Glomerular visceral epithelial cell (primary cell): ENCODE measurements around the gene EDAR.

Experiments used
- DNase-seq: peaks from one replicate; pipeline ENCODE4 v3.0.0-alpha.2; 2016; ENCODE audit errors: extremely low spot score

EDAR gene

DNA sequence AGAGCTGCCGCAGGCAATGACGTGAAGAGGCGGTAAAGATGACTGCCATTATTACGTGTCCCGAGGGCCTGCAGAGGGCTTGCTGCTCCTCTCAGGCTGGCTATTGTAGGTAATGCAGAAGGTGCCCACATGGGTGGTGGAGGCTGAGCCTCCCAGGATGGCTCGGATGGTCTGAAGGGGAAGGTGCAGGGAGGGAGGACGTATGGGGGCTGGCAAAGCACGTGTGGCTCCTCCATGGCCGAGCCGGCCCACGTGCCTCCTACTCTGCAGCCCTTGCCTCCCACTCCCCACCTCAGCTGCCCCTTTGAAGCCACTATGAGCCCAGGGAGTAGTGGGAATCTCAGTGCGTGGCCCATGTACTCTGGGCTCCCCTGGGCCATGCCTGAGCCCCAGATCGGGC lies 48.9 kb downstream of the EDAR start:
- DNase-seq, result no peak

DNA sequence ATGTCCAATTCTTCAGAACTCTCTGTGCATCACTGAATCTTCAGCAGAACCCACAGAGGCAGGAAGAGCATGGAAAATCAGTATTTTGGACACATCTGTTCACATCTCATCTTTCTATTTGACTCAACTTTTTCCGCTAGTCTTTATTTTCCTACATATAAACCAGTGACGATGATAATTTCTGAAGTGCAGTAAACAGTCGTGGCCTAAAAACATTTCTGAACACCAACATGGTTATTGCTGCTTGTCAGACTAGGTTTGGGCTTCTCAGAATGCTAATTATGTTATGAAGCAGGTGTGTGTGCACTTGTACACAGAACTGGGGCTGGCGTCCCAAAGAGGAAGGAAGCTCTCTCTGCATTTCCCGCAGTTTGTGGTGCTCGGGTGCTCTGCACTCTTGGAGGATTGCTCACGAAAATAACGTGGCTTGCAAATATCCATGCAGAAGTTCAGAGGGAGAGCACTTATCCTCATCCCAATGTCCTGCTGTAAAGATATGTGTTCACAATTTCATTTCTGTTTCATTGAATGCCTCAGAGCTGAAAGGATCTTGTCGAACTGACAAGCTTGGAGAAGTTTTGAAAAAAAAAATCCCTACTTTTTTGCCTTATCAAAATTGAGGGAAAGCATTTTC lies 50.8 kb downstream of the EDAR start:
- no peak for DNase-seq

DNA sequence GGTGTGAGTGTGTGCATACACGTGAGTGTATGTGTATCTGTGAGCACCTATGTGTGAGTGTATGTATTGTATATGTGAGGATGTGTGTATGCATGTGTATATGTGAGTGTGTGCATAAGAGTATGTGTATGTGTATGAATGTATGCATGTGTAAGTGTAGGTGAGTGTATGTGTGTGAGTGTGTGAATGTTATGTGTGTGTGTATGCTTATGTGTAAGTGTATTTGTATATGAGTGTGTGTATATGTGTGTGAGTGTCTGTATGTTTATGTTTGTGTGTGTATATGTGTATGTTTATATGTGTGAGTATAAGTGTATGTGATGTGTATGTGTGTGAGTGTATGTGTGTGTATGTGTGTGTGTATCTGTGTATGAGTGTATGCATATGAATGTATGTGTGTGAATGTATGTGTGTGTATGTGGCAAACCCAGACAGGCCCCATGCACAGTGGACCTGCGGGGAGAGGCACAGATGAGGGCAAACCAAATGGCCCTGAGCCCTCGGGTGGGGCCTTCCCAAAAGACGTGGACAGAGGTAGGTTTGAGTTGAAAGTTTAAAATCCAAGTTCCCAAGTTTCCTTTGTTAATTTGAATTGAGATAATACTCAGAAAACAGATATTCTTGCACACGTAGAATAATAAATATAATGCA lies 51.5 kb downstream of the EDAR start:
- no peak for DNase-seq

DNA sequence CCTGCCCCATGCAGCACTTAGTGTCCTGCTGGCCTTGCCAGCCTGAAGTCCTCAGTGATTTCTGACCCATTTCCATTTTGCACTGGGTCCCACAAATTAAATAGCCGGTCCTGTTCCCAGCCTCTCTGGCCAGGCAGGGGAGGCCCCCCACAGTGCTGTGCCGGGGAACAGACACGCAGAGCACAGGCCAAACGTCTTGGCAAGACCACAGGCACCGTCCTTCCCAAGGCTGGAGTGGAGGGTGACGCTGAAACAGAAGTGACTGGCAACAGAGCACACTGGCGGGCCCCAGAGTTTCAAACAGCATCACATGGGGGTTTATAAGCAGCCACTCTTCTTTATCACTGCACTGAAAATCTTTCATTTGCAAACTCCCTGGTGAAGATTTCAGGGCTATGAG lies 52.2 kb downstream of the EDAR start:
- DNase-seq, result no peak

DNA sequence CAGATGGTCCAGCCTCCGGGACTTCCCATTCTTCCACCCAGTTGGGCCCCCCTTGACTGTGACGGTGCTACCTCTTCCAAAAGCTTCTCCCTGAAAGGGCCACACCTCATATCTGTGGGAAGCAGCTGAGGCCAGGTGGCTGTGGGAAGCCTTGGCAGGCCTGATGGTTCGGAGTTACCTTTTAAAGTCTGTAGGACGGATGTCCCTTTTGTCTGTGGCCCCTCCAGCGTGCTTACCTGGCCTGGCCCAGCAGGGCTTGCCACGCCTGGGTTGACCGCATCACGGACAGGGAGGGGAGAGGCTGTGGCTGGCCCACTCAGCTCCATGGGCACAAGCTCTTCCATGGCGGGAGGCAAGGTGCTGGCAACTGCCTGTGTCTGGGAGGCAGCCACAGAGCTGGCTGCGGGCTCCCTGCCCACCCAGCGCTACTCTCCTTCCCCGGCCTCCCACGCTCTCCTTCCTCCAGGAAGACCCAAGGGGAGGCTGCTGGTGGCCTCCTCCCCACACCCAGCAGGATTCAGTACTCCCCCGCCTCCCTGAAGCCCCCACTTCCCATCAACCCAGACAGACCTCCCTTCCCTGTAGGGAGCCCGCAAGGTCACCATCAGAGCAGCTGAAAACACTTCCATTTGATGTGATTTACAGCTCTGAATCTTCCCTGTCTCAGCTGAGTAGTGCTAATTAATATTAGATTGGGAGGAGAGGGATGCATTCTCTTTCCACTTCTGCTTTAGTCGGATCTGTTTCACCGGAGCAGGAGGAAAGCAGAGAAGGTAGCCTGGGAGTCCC lies 52.8 kb downstream of the EDAR start:
- DNase-seq, result no peak

DNA sequence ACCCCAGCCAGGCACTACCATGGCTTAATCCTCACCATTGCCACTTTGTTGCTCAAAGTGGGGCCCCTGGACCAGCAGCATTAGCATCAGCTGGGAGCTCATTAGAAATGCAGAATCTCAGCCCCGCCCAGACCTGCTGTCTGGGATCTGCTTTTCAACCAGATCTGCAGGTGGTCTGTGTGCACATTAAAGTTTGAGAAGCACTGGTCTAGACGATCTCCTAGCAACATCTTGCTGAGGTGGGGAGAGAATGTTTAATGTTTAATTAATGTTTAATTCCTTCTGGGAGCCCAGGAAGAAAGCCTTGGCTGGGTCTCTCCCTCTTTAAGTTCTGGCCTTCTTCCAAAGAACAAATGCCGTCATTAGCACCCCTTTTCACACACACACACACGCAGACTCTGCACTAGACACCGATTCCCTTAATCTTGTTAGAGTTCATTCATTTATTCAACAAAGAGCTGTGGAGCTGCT lies 53.7 kb downstream of the EDAR start:
- no peak for DNase-seq

DNA sequence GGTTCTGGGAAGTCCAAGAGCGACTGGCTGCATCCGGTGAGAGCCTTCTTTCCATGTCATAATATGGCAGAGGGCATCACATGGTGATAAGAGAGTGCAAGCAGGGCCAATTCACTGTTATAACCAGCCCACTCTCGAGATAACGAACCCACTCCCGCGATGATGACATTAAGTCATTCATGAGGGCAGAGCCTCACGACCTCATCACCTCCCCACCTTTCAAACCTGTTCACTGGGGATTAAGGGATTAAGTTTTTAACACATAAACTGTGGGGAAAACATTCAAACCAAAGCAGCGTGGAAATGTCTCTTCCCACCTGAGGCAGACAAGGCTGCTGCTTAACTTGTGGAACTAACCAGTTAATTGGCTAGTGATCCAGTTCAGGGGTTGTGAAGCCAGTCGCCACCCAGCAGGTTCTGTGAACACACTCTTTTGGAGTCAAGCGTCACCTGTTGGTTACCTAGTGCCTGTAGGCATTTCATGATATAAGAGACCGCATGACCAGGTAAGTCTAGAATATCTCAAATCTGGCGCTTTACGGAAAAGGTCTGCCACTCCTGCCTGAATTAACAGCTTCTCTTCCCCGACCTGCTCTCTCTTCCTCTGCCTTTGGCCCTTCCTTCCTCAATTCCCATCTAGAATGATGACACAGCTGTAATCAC lies 54.3 kb downstream of the EDAR start:
- no peak for DNase-seq

DNA sequence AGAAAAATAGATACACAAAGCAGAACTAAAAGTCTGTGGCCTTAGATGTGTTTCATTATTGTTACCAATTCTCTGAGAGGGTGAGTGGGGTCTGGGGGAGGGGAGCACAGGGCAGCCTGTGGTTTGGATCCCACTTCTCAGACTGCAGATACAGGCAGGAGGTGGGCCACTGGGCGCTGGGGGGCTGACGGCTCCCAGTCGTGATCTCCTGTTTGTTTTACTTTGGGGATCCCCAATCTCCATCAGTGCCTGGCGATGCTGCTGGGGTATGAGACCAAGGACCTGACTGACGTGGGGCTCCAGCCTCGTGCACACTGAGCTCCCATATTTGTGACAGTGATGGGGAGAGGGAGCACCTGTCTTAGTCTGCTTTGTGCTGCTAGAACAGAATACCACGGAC lies 54.9 kb downstream of the EDAR start:
- no peak for DNase-seq

DNA sequence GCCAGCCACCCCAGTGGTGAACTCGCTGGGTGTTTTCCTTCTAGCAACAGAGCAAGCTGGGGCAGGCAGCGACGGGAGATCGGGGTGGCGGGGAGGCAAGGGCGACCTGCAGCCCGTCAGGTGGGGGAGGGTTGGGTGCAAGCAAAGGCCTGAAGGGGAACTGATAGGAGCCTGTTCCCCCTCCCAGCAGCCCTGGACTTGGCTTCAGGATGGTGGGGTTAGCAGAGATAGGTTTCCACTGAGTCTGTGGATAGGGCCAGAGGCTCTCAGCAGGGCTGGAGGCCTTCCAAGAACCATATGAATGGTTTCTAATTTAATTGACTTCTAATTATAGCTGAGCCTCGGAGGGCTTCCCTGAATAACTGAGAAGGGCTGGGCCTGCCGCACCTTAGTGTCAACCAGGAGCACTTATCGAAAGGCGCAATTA lies 55.3 kb downstream of the EDAR start:
- DNase-seq, result no peak

DNA sequence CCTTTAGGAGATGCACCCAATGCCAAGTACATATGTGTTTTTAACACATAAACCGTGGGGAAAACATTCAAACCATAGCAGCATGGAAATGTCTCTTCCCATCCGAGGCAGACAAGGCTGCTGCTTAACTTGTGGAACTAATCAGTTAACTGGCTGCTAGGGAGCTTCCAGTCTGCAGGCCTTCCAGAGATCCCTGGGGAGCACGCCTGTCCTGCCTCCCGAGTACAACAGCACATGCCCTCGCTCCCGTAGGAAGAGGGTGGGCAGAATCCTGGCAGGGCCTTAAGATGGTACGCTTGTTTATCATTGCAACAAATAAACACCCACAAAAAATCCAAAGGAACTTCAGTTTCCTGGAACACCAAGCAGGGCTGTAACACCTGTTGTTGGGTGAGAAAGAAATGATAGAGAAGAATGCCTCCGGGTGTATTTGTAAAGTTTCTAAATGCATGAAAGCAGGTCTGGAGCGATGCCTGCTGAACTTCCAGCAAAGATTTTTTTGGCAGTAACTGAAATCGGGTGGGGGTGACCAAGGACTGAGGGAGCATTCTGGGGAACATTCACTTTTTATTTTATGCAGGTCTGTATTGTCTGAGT lies 56.2 kb downstream of the EDAR start:
- no peak for DNase-seq

DNA sequence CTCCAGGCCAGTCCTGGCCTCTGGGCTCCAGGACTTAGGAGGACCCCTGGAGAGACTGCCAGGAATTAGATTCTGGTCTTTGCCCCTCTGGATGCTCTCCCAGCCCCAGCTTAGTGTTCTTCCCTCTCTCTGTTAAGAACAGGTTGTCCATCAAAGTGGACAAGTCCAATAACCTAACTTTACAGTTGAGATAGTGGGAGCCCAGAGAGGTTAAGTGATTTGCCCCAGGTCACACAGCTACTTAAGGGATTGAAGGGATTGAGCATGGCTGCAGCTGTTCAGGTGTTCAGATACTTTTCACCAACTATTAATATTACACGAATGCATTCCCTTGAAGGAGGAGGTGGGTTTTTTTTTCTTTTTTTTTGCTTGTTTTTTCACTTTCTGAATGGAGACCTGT lies 57.6 kb downstream of the EDAR start:
- no peak for DNase-seq

DNA sequence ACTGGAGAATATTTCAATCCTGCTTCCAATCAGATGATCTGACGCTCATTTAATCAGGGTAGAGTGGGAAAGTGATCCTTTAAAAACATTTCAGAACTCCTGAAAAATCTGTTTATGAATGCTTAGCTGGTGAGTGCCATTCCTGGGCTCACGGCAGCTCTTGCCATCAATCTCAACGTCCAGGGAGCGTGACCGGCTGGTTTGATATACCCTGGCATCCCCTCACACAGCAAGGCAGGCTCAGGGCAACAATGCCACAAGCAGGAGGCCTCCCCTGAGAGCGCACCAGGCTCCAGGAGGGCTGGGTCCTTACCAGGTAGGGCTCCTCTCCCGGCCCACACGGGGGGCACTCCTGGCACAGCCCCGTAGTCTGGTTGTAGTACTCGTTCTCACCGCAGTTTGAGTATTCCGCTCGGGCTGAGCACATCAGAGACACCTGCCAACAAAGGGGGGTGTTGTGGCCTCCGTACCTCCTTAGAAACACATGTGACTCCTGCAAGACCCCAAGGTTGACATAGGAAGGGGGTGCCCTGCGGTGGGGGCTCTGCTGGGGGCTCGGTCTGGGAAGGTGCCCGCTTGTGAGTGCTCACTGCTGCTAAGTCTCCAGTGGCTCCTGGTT lies 59.1 kb downstream of the EDAR start:
- no peak for DNase-seq

DNA sequence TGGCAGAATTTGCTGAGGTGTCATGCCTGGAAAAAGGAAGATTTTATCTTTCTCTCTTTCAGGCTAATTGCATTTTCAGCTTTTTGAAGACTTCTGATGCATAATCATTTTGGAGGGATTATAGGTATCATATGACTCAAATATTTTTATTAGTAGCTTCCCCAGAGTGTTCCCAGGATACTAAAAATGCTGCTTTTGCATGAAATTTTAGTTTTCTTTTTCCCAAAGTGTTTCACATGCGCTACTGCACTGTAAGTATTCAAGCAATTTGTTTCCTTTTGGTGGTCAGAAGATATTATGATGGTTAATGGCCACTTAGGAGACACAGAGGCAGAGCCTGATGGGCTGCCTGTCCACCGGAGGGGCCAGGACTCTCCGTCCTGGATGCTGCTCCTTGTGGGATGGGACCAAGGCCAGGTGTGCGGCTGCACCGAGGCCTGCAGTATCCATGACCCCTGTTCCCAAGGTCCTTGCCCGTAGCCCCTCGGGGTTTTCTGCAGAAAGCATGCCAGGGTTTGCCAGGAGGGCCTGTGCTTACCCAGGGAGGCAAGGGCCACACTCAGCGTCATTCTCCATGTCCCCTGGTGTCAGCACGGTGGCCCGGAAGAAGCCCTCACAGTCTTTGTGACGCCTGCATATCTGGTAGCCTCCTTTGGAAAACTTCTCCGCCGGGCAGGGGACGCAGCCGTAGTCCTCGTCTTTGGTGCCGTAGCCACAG lies 60.2 kb downstream of the EDAR start:
- DNase-seq, result no peak

DNA sequence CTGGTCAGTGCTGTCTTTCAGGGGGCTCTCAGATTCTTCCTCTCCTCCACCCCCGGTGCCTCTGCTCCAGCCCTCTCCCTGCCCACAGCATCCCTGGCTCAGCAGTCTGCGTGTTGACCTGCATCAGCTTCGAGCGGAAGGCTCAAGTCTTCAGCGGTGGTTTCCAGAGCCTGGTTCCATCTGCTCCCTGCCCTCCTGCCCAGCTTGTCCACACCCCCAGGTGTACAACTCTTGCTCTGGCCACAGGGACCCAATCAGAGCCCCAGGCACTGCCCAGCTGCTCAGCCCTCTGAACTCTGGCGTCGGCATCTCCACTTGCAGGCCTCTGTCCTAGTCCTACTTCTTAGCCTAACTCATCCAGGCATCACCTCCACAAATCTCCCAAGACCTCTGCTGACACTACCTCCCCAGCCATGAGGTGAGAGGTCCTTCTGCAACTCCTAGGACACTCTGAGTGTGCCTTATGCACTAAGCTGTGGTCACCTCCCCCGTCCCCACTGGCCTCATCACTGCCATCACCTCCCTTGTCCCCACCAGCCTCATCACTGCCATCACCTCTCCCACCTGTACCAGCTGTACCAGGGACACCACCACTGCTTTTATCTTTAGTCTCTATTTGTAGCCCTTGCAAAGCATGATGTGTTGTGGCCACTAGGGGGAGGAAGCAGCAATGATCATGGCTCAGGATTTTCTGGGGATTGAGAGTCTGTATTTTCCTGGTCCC lies 60.9 kb downstream of the EDAR start:
- DNase-seq, result peak; percentile 54

DNA sequence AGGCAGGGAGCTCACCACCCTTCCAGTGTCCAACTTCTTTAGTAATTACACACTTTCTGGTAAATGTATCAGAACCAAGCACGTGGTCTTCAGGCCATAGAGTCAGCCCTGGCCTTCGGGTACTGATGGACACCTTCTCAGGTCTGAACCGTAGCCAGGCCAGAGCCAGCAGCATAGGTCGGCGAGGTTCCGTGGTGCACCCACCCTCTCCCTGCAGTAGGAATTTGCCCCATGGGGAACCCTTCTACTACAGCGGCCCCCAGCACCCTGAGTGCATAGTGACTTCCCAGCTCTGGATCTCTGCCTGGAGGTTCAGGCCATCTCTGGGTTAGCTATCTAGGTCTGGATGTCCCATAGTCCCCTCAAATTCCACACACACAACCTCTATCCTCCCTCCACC lies 61.6 kb downstream of the EDAR start:
- DNase-seq, result no peak

DNA sequence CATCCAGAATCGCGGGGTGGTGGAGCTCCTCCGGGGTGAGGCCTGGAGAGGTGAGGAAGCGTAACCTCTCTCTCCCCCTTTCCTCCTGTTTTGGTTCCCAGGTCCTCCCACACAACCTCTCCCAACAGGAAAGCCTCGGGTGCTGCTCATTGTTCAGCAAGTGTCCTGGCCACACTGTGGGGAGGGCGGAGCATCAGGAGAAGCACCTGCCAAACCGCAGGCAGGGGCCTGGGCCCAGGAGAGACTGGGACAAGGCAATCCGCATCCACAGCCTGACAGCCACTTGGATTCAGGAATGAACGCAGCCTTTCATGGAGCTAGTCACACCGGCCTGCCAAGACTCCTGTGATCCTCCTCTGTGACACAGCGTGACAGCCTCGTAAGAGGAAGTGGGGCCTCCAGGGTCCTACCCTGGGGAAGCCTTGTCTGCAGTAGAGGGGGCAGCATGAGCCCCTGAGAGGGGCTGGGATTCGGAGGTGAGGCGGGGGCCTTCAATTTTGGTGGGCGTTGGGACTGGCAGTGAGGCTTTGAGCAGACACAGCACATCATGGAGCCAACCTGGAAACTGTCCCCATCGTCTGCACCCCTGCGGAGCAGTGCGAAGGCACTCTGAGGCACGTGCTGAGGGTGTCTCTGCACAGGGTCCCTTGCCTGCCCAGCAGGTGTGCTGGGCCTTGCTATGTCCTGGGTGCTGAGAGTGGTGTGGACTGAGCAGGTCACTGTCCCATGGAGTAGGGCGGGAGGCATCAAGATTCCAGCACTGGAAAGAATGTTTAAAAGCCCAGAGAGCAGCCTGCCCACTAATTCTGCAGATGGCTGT lies 62.2 kb downstream of the EDAR start:
- DNase-seq, result no peak

DNA sequence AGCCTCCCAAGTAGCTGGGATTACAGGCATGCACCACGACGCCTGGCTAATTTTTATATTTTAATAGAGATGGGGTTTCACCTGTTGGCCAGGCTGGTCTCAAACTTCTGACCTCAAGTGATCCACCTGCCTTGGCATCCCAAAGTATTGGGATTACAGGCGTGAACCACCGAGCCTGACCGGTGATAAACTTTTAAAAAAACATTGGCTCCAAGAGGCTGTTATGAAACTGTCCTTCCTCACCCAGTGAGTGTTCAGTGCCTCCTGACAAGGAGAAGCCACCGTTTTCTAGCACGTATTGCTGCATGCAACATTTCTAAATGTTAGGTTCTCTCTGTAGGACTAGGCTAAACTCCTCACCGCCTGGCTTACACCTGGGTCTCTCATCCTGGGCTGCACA lies 63.3 kb downstream of the EDAR start:
- no peak for DNase-seq

DNA sequence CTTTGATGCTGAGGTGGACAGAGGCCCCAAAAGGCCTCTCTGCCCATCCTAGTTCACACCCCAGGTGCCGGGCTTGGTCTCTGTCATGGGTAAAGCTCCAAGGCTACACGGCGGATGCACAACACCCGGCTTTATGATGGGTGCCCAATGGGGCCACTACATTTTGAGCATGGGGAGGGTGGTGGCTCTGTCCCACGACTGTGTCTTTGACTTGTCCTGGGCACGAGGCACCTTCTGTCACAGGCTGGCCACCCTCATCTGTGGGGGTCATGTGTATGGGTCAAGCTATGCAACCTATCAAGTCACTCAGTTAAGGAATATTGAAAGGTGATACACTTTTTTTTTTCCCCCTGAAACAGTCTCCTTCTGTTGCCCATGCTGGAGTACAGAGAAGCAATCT lies 63.7 kb downstream of the EDAR start:
- no peak for DNase-seq

DNA sequence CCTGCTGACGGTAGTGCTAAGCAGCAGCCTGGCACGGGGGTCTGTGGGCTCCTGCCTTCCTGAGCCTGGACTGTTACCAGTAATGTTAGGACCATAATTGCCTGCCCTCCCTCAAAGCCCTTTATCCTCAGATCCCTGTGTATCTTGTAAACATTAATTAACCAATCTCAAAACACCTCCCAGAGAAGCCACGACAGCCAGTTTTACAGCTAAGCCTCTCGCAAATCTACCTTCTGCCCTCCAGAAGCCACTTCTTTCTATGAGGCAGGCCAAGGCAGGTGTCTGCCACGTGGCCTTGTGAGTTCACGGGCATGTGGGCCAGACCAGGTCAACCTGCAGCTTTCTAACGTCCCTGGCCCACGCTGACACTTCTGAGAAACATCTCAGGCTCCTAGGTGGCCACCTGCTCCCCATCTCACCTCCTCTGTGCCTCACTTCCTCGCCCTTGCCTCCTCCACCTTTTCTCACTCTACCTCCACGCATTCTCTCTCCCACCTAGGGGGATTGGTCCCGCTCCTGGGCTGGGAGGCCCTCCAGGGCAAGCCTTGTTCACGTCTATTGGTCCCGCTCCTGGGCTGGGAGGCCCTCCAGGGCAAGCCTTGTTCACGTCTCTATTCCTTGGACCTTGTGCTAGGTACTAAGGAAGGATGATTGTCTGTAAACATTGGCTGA lies 64.3 kb downstream of the EDAR start:
- DNase-seq, result no peak
